HAP-1 (cell line): ENCODE data around the gene TMEM131.

Experiments used
- DNase-seq, 2 experiments: peaks; one replicate each; pipeline ENCODE4 v3.0.0-alpha.2; 2016 to 2020; ENCODE audit warnings: low spot score in 2 of 2
- H3K27me3 ChIP-seq: fragments of 250-450 bp; sonication (Bioruptor Pico); 2 replicates; pipeline ENCODE4 v1.5.1; 2020; ENCODE audit warnings: low read depth, mild to moderate bottlenecking, moderate library complexity
- H3K36me3 ChIP-seq: fragments of 250-450 bp; sonication (Bioruptor Pico); replicated peaks from 2 replicates; pipeline ENCODE4 v1.5.1; 2020; ENCODE audit warnings: mild to moderate bottlenecking
- H3K4me1 ChIP-seq: fragments of 250-450 bp; sonication (Bioruptor Pico); 2 replicates; pipeline ENCODE4 v1.5.1; 2020; ENCODE audit warnings: mild to moderate bottlenecking
- H3K4me3 ChIP-seq: fragments of 250-450 bp; sonication (Bioruptor Pico); 2 replicates; pipeline ENCODE4 v1.5.1; 2020; ENCODE audit warnings: mild to moderate bottlenecking, moderate library complexity
- H3K9me3 ChIP-seq: fragments of 250-450 bp; sonication (Bioruptor Pico); 2 replicates; pipeline ENCODE4 v1.5.1; 2020; ENCODE audit warnings: mild to moderate bottlenecking, moderate library complexity
- in situ Hi-C: fragments of 300-500 bp; cut with MboI; formaldehyde crosslinking; loops from 3 replicates; pipeline ENCODE4 v1.14.3; 2020; ENCODE audit warnings: low sequenced_read_pairs, inconsistent platforms, mixed read lengths

Gene TMEM131

DNA sequence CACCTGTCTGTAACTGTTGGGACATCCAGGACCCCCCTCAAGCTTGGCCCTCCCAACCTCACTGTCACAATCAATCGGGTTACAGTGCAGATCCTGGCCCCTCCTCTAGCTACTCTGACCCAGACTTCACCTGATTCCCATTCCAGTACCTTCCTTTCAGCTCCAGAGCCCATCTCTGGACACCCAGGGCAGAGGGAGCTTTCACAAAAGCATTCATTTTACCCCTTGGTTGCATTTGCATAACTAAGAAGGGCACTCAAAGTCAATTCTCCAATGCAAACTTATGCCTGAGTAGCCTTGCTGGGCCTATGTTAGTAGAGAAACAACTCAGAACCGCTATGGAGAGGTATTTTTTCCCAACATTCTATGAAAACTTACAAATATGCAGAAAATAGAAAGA is 275.0 kb downstream of the TMEM131 start:
- Histone ChIP-seq H3K4me3 (no peak overlapping the region), H3K27me3 (no peaks in the 10 kb centered on the region), H3K4me1 (peaks cover 16% of the 10 kb centered on the region), H3K36me3 (no peaks in the 10 kb centered on the region), H3K9me3 (no peaks in the 10 kb centered on the region)
- DNase-seq: peak; percentile 40 to 73
- in situ Hi-C loops: no loop called here

DNA sequence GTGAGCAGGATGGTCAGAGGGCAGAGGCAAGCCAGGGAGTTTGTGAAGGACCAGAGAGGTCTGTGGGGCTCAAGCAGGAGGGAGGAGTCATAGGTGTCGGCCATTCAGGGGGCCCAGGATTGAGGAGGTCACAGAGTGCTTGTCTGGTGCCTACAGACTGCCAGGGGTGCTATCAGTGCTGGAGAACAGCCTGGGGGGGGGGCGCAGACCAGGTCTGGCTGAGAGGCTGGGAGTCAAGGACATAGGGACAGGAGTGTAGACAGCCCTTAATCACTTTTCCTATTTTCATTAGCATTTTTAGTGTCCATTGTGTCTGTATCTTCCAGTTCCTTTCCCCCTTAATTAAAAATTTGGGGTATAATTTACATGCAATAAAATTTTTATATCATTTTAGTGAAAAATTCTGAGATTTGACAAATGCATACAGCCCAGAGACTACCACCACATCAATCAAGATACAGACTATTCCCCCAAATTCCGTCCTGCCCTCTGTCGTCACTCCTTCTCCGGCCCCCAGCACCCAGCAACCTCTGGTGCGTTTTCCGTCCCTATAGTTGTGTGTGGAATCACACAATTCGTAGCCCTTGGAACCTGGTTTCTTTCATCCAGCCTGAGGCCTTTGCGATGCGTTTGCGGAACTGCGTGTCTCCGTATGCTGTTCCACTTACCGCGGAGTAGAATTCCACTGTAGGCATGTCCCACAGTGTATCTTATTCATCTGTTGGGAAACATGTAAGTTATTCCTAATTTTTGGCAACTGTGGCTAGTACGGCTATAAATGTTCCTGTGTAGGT is 276.2 kb downstream of the TMEM131 start:
- Histone ChIP-seq H3K4me3 (no peak overlapping the region), H3K36me3 (no peaks in the 10 kb centered on the region), H3K9me3 (no peaks in the 10 kb centered on the region), H3K4me1 (peaks cover 16% of the 10 kb centered on the region), H3K27me3 (no peaks in the 10 kb centered on the region)
- in situ Hi-C loops: no loop called here
- DNase-seq: no peak

DNA sequence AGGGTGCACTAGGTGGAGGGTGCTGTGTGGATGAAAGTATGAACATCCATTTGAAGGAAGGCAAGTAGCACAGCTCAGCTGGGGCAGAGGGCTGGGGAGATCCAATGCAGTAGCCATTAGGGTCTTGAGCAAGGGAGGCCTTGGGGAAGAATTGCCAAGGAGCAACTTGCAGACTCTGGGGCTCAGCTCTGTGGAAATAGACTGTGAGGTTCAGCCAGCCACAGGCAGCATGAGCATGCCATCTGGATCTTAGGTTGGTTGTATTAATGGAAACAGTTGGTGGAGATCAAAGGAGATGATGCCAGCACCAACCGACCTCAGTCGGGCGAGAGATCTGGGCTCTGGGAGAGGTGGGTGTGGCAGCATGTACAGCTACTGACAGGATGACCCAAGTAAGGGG is 276.8 kb downstream of the TMEM131 start:
- Histone ChIP-seq H3K4me1 (peaks cover 16% of the 10 kb centered on the region), H3K27me3 (no peaks in the 10 kb centered on the region), H3K9me3 (no peaks in the 10 kb centered on the region), H3K36me3 (no peaks in the 10 kb centered on the region), H3K4me3 (no peak overlapping the region)
- in situ Hi-C loops: no loop called here
- no peak for DNase-seq

DNA sequence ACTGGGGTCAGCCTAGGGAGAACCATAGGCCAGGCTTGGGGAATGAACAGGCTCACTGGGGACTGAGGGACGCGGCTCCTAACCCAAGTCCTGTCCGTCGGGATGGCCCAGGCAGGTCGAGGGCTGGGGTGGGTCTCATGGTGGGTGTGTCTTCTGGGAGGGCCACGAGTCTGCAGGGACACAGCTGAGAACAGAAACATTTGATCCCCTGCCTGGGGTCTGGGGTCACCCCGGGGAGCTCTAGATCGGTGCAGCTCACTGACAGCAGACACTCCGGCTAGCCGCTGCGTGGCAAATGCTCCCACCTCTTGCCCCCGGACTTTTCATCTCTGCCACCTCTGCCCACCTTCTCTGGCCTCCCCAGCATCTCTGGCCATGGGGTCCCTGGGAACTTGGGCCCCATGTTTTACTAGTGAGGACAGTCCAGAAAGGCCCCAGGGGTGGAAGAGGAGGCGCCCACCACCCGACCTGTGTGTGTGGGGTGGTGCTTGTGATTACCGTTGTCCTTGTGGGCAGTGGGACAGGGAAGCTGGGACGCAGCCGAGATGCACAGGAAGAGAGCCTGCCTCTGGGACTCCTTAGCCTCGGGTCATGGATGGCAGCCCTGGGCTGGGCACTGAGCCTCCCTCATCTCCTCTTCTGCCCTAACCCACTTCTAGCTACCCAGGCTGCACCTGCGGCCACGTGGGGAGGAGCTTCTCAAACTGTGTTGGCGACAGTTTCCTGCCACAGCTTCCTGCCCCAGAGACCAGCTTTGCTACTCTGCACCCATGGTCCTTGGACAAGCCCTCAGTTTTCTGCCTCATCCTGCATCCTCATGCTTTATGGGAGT is 277.5 kb downstream of the TMEM131 start:
- H3K4me3 ChIP-seq: no peak overlapping the region
- no peaks in the 10 kb centered on the region for H3K27me3 ChIP-seq
- H3K36me3 ChIP-seq: no peaks in the 10 kb centered on the region
- no peaks in the 10 kb centered on the region for H3K9me3 ChIP-seq
- no peak for DNase-seq
- H3K4me1 ChIP-seq: peaks cover 16% of the 10 kb centered on the region
- in situ Hi-C loops: no loop called here

DNA sequence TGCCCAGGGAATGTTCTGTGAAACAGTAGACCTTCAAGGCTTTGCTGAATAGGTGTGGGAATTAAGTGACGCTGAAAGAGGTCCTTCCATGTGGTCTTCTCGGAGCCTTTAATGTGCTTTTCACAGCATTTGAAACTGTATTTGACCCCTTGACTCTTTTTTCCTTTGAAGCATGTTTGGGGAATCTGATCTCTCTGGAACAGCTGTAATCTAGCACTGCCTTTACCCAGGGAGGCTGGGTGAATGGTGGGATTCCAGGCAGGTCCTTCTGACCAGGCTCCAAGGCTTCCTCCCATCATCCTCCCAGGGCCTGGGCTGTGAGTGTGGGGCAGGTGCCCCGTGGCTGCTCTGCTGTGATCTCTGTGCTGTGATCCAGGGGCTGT is 278.1 kb downstream of the TMEM131 start:
- H3K4me3 ChIP-seq: no peak overlapping the region
- no peaks in the 10 kb centered on the region for H3K9me3 ChIP-seq
- in situ Hi-C loops: no loop called here
- peaks cover 16% of the 10 kb centered on the region for H3K4me1 ChIP-seq
- H3K27me3 ChIP-seq: no peaks in the 10 kb centered on the region
- H3K36me3 ChIP-seq: no peaks in the 10 kb centered on the region
- DNase-seq: no peak

DNA sequence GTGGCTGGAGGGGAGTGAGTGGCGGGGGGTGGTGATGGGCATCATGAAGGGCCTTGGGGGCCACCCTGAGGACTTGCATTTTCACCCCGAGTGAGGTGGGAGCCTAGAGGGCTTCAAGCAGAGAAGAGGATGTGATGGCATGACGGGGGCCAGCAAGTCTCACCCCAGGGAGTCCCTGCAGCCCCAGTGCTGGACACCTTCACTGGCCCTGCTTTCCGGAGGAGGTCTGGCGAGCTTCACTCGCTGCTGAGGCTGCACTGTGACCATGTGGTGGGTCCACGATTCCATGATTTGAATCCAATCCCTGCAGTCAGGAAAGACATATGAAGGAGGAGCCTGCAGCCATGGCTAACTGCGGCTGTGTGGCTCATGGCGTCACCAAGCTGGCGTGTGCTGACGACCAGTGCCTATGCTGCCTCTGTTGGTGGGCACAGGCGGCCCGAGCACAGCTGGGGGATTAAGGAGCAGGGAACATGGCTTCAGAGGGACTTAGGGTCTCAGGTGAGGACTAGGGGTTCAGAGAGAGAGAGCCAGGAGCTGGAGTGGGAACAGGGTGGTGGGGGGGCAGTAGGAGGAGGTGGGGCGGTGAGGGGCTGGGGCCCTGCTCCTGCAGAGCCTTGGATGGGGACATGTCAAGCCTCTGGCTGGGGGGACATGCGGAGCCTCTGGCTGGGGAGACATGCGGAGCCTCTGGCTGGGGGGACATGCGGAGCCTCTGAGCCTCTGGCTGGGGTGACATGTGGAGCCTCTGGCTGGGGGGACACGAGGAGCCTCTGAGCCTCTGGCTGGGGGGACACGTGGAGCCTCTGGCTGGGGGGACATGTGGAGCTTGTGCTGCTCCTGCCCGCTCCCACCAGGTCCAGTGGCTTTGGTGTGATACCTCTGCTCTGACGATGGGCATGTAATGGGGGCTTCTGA is 278.8 kb downstream of the TMEM131 start:
- Histone ChIP-seq H3K4me1 (peaks cover 16% of the 10 kb centered on the region), H3K4me3 (no peak overlapping the region), H3K27me3 (no peaks in the 10 kb centered on the region), H3K9me3 (no peaks in the 10 kb centered on the region), H3K36me3 (no peaks in the 10 kb centered on the region)
- in situ Hi-C loops: no loop called here
- DNase-seq: no peak

DNA sequence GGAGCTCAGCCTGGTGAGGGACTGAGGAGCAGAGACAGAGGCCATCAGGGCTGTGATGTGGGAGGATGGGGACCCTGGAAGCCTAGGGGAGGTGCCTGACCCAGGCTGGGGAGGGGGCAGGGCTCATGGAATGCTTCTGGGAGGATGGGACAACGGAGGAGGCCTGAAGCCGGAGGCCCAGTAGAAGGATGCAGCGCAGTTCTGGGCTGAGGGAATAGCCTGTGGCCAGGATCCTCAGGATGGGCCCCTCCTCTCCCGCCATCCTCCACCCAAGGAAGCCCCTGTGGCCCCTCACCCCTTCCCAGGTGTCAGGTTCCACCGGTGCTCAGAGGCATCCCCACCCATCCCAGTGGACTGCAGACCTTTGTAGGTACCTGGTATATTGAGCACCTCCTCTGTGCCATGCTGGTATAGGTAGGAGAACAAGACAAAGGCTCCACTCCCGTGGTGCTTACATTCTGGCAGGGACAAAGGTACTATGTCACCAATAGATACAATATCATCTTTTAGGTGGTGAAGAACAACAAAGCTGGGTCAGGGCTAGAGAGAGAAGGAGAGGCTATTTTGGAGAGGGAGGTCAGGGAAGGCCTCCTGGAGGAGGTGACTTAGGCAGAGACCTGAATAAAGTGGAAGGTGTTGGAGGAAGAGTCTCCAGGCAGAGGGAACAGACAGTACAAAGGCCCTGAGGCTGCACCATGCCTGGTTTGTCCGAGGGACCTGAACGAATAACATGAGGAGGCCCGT is 279.6 kb downstream of the TMEM131 start:
- H3K4me3 ChIP-seq: no peak overlapping the region
- no peaks in the 10 kb centered on the region for H3K36me3 ChIP-seq

DNA sequence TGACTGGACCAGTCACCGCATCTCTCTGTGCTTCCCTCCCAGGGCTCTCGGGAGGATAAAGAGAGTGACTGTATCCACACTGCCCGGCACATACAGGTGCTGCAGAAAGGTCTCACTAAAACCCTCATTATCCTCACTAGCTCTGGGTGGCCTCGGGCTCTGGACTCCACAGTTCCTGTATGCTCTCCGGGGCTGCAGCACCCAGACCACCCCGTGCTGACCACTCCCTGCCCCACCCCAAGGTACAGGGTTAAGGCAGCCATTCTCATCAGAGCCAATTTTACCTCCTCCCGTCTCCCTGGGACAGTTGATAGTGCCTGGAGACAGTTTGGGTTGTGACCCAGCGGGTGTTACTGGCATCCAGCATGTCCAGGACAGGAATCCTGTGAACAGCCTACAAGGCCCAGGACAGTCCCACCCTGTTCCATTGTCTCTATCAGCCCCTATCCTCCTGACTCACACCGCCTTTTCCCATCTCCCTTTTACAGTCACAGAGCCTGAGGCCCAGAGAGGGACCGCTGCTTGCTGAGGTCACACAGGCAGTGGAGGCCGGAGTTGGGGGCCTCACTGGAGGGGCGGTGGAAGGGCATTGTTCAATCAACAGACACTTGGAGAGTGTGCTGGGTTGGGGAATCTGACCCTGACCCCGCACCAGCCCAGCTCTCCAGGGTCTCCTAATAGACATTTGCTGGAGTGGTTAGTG is 280.6 kb downstream of the TMEM131 start:
- H3K27me3 ChIP-seq: no peaks in the 10 kb centered on the region
- no peaks in the 10 kb centered on the region for H3K36me3 ChIP-seq
- in situ Hi-C loops: no loop called here
- no peak overlapping the region for H3K4me3 ChIP-seq
- peaks cover 5% of the 10 kb centered on the region; the same call in 1 of the 2 replicates for H3K4me1 ChIP-seq
- DNase-seq: no peak
- H3K9me3 ChIP-seq: no peaks in the 10 kb centered on the region

More for the DNA sequence above, 279.6 kb downstream of the TMEM131 start:
- Histone ChIP-seq H3K27me3 (no peaks in the 10 kb centered on the region), H3K9me3 (no peaks in the 10 kb centered on the region), H3K4me1 (peaks cover 15% of the 10 kb centered on the region)
- no peak for DNase-seq
- in situ Hi-C loops: no loop called here

DNA sequence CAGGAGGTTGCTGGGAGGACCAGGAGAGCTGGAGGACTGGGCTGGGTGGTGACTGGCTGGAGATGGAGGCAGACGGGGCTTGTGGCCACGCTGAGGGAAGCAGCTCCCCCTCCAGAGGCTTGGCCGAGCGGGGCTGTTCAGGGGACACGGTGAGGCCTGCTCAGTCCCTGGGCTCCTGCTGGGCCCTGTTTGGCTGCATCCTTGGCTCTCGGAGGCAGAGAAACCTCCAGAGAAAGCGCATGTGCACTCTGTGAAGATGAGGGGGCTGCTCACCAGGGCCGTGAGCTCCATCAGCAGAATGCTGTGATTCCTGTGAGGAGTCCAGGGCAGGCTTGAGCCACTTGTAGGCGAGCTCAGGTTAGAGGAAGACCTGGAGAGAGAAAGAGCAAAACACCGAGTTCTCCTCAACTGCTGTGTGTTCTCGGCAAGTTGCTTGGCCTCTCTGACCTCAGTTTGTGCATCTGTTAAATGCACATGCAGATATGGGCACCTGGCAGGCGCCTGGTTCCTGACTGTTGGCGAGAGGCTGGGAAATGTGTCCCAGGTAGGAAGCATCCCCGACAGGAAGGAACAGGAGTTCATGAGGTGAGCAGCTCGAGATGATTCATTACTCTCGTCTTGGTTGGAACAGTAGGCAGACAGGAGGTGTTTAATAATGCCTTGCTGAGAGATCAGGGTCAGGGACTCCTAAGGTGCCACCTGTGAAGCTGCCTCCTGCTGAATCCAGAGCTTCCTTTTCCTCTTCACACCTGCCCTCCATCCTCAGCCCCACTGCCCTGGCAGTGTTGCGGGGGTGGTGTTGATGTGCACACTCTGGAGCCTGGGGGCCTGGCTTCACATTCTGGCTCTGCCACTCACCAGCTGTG is 281.4 kb downstream of the TMEM131 start:
- no peak for DNase-seq
- no peak overlapping the region for H3K4me3 ChIP-seq
- no peaks in the 10 kb centered on the region for H3K9me3 ChIP-seq
- H3K27me3 ChIP-seq: no peaks in the 10 kb centered on the region
- H3K4me1 ChIP-seq: peaks cover 2% of the 10 kb centered on the region
- no peaks in the 10 kb centered on the region for H3K36me3 ChIP-seq
- in situ Hi-C loops: no loop called here

DNA sequence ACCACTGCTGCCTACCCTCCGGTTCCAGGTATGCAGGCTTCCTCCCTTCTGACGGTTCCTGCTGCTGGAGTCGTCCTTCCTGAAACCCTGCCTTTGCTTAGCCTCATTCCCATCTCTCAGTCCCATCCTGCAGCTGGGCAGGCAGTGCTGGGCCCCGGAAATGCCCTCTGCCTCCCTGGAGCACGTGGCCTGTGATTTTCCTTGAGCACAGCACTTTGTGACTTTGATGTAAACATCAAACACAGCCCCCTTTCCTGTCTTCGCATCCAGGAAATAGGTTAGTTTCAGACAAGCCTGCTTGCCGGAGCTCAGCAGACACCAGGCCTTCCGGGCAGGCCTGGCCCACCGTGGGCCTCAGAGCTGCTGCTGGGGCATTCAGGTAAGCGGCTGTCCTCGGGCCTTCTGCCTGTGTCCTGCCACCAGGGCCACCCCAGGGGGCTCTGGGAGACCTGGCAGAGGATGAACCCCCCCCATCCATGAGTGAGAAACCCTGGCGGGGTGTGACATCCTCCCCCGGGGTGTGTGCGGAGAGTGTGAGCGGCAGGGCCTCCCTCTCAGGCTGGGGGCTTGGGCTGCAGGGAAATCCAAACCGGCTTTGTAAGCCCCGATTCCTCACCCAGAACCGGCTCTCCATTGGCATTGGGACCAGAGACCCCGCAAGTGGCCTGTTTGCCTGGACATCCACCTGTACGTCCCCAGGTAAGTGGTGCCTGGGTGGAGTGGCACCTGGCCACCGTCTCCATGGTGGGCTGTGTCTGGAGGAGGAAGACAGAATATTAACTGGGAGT is 282.3 kb downstream of the TMEM131 start, which contains the start of gene ZAP70:
TSS of gene ZAP70 (plus strand) at position 281 of the 788 bp plus-strand sequence. CDS start 10,461 bp downstream, outside the sequence.
- DNase-seq: no peak
- in situ Hi-C loops: no loop called here
- H3K4me1 ChIP-seq: peaks cover 2% of the 10 kb centered on the region

DNA sequence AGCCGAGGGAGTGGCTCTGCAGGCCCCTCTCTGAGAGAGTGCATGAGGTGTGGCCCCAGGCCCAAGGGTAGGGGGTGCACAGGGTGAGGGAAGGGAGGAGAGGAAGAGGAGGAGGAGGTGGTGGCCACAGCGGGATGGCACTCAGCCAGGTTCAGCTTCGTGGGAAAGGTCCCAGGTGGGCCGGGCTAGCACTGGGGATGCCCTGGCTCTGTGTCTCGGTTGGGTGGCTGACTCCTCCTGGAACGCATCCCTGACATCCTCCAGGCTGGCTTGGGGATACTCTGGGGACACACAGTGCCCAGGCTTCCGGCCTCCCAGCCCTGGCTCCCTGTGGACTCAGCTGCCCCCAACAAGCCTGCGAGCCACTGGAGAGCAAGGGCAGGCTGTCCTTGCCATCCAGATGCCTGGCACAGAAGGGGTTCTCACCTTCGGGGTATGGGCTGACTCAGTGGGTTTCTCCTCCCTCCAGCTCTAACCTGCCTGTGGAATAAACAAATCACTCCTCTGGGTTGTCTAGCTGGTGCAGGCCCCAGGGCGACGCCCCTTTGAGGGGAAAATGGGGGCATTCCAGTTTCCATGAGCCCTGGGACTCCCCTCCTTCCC is 283.0 kb downstream of the TMEM131 start:
- Histone ChIP-seq H3K36me3 (no peaks in the 10 kb centered on the region), H3K4me1 (peaks cover 2% of the 10 kb centered on the region), H3K4me3 (no peak overlapping the region), H3K9me3 (no peaks in the 10 kb centered on the region), H3K27me3 (no peaks in the 10 kb centered on the region)
- in situ Hi-C loops: no loop called here
- no peak for DNase-seq

More for the DNA sequence above, 282.3 kb downstream of the TMEM131 start, which contains the start of gene ZAP70:
- Histone ChIP-seq H3K9me3 (no peaks in the 10 kb centered on the region), H3K4me3 (no peak within 1 kb of the TSS), H3K36me3 (no peaks in the 10 kb centered on the region), H3K27me3 (no peaks in the 10 kb centered on the region)
